K562 (cell line): ENCODE results near the gene UGT1A10.

Source experiments
- ESRRA ChIP-seq: fragments of 450-650 bp; IDR thresholded peaks from 2 replicates; pipeline ENCODE4 v1.6.1; 2014; ENCODE audit warnings: low read depth, mild to moderate bottlenecking, moderate library complexity, borderline replicate concordance
- ETV6 ChIP-seq, 3 experiments: fragments of 150-350 bp in 1 of 3; sonication (generic) in 1 of 3; formaldehyde crosslinking in 1 of 3; IDR thresholded peaks; 2 replicates each; pipeline versions ENCODE4 v1.6.1 to v1.8.0; 2014 to 2022; ENCODE audit warnings: borderline replicate concordance in 2 of 3, low read depth in 2 of 3, antibody characterized with exemption in 1 of 3, low read length in 1 of 3, mild to moderate bottlenecking in 1 of 3, missing genetic modification reagents in 1 of 3
- POLR2AphosphoS5 ChIP-seq: IDR thresholded peaks from 2 replicates; pipeline ENCODE4 v1.6.1; 2011; ENCODE audit warnings: mild to moderate bottlenecking, low read depth, low read length, moderate library complexity; ENCODE audit not compliant: control insufficient read depth, insufficient read depth
- ZNF212 ChIP-seq: fragments of 450-650 bp; formaldehyde crosslinking; IDR thresholded peaks from 2 replicates; pipeline ENCODE4 v1.4.0; 2020; ENCODE audit warnings: mild to moderate bottlenecking

DNA sequence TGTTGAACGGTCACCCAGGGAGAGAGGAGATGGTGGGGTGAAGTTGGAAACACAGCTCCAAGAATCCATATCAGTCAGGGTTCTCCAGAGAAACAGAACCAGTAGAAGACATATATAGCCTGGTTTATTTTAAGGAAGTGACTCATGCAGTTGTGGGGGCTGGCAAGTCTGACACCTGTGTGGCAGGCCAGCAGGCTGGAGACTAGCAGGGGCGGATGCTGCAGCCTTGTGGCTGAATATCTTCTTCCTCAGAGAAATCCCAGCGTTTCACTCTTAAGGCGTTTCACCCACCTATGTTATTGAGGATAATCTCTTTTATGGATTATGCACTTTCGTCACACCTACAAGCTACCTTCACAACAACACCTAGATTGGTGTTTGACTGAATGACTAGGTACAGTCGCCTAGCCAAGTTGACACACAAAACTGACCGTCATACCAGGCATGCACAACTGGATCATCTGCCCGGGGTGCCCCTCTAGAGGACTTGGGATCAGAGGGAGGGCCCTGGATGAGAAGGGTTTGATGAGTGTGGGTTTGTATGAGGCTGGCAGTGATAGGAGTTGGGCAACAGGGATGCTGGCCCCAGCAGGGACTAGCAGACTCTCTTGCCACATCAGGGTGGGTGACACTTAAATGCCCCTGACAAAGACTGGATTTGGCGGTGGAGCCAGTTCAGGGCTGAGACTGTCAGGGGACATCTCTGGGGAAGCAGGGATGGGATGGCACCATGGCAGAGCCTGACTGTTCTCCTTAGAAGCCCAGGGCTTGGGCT, 165.3 kb downstream of the UGT1A10 start:
- TF ChIP-seq ZNF212 (CRISPR knock-in tag) (no peak), ETV6 (IDR thresholded peaks at IDR 0.05; ENCODE audit: borderline replicate concordance in 1 of 2, low read depth in 2 of 2, low read length in 1 of 2) (no peak), ETV6 (CRISPR knock-in tag; IDR thresholded peaks at IDR 0.05; ENCODE audit: borderline replicate concordance) (no peak), ESRRA (no peak), POLR2AphosphoS5 (no peak)
